Thyroid gland (tissue), 4 donors: ENCODE results near the gene F8A2.
"Not testable (repeated sequence)": the region's sequence is repeated elsewhere in the genome, so short reads cannot be mapped to it uniquely, and the experiment has no call there.

ENCODE experiments used
- POLR2A ChIP-seq, 2 donors: fragments of 450-650 bp; IDR thresholded peaks; one replicate each; pipeline ENCODE4 v1.6.1; 2017; ENCODE audit warnings: antibody characterized with exemption in 2 of 2, mild to moderate bottlenecking in 2 of 2, moderate library complexity in 1 of 2
- TF ChIP-seq, protein P1 (sequence below), 6 experiments: fragments of 200-600 bp in 3 of 6; fragments of 450-650 bp in 3 of 6; sonication (generic) in 3 of 6; IDR thresholded peaks; one replicate each; pipeline ENCODE4 v1.5.1; 2016 to 2019; ENCODE audit warnings: antibody characterized with exemption in 6 of 6, mild to moderate bottlenecking in 2 of 6, inconsistent platforms in 1 of 6, moderate library complexity in 1 of 6

DNA sequence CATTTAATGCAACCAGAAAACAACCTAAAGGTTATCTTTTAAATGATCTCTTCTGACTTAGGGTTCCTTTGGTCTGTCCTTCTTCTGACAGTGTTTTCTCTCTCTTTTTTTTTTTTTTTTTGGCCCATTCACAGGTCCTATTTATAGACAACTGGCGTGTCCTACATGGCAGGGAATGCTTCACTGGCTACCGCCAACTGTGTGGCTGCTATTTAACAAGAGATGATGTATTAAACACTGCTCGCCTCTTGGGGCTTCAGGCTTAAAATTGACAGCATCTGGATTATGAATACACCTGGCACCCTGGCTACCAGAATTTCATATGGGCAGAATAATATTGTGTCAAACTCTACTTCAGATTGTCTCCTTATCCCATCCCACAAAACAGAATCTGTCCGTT, 32.4 kb upstream of the F8A2 start:
- TF ChIP-seq, protein P1, sequence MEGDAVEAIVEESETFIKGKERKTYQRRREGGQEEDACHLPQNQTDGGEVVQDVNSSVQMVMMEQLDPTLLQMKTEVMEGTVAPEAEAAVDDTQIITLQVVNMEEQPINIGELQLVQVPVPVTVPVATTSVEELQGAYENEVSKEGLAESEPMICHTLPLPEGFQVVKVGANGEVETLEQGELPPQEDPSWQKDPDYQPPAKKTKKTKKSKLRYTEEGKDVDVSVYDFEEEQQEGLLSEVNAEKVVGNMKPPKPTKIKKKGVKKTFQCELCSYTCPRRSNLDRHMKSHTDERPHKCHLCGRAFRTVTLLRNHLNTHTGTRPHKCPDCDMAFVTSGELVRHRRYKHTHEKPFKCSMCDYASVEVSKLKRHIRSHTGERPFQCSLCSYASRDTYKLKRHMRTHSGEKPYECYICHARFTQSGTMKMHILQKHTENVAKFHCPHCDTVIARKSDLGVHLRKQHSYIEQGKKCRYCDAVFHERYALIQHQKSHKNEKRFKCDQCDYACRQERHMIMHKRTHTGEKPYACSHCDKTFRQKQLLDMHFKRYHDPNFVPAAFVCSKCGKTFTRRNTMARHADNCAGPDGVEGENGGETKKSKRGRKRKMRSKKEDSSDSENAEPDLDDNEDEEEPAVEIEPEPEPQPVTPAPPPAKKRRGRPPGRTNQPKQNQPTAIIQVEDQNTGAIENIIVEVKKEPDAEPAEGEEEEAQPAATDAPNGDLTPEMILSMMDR (IDR thresholded peaks at IDR 0.05) = not testable (repeated sequence)
- not testable (repeated sequence) for TF ChIP-seq POLR2A (IDR thresholded peaks at IDR 0.05)
